H9 (cell line): ENCODE data around the gene FAM217A. TPM values are rescaled to one million over a fixed set of nuclear protein-coding genes. Genes with fewer than 3 reads are reported as not detected.
A peak's percentile ranks its signal among the peaks of the same experiment; 100 is the strongest.

ENCODE experiments used
- DNase-seq: peaks from one replicate; pipeline ENCODE4 v3.0.0-alpha.2; 2017
- H2AFZ ChIP-seq: one replicate; pipeline ENCODE4 v1.6.1; 2013; ENCODE audit warnings: mild to moderate bottlenecking, low read length, control low read depth, moderate library complexity
- H2AK5ac ChIP-seq: 2 replicates; pipeline ENCODE4 v1.6.1; 2013; ENCODE audit warnings: low read length, control low read depth, mixed read lengths; ENCODE audit not compliant: insufficient read length
- H2BK120ac ChIP-seq: one replicate; pipeline ENCODE4 v1.6.1; 2013; ENCODE audit warnings: low read depth, mild to moderate bottlenecking, low read length, control low read depth, inconsistent platforms; ENCODE audit not compliant: poor library complexity, severe bottlenecking
- H2BK12ac ChIP-seq: 2 replicates; pipeline ENCODE4 v1.6.1; 2013; ENCODE audit warnings: low read length, control low read depth, mixed read lengths, low read depth; ENCODE audit not compliant: insufficient read length
- H2BK15ac ChIP-seq: 2 replicates; pipeline ENCODE4 v1.6.1; 2013; ENCODE audit warnings: low read depth, low read length, control low read depth
- H2BK20ac ChIP-seq: one replicate; pipeline ENCODE4 v1.6.1; 2013; ENCODE audit warnings: low read depth, mild to moderate bottlenecking, low read length, control low read depth, inconsistent platforms; ENCODE audit not compliant: poor library complexity, severe bottlenecking
- H2BK5ac ChIP-seq: 2 replicates; pipeline ENCODE4 v1.6.1; 2013; ENCODE audit warnings: low read length, control low read depth, mixed read lengths; ENCODE audit not compliant: insufficient read length
- H3K14ac ChIP-seq: 2 replicates; pipeline ENCODE4 v1.6.1; 2013; ENCODE audit warnings: low read length, control low read depth; ENCODE audit not compliant: insufficient read depth
- H3K18ac ChIP-seq: 2 replicates; pipeline ENCODE4 v1.6.1; 2013; ENCODE audit warnings: low read depth, mild to moderate bottlenecking, mixed read lengths, low read length, control low read depth; ENCODE audit not compliant: insufficient read length
- H3K23ac ChIP-seq: 2 replicates; pipeline ENCODE4 v1.6.1; 2013; ENCODE audit warnings: low read length, control low read depth, mixed read lengths, low read depth; ENCODE audit not compliant: insufficient read length
- H3K23me2 ChIP-seq: 2 replicates; pipeline ENCODE4 v1.6.1; 2013; ENCODE audit warnings: low read depth, mild to moderate bottlenecking, mixed read lengths, low read length, control low read depth; ENCODE audit not compliant: insufficient read length, poor library complexity, severe bottlenecking
- H3K27ac ChIP-seq: 2 replicates; pipeline ENCODE4 v1.5.1; 2013; ENCODE audit warnings: low read length, control low read depth, mixed read lengths, low read depth; ENCODE audit not compliant: insufficient read length
- H3K27me3 ChIP-seq: 2 replicates; pipeline ENCODE4 v1.6.1; 2013; ENCODE audit warnings: low read length, control low read depth, inconsistent platforms; ENCODE audit not compliant: insufficient read depth
- H3K4ac ChIP-seq: 2 replicates; pipeline ENCODE4 v1.6.1; 2013; ENCODE audit warnings: low read depth, mild to moderate bottlenecking, control low read depth, inconsistent platforms, low read length, moderate library complexity
- H3K4me1 ChIP-seq: 2 replicates; pipeline ENCODE4 v1.6.1; 2013; ENCODE audit warnings: low read length, control low read depth, inconsistent platforms; ENCODE audit not compliant: insufficient read depth
- H3K4me2 ChIP-seq: 2 replicates; pipeline ENCODE4 v1.6.1; 2013; ENCODE audit warnings: low read length, control low read depth, mixed read lengths; ENCODE audit not compliant: insufficient read length, insufficient read depth
- H3K56ac ChIP-seq: 2 replicates; pipeline ENCODE4 v1.6.1; 2013; ENCODE audit warnings: low read depth, mild to moderate bottlenecking, mixed read lengths, low read length, control low read depth; ENCODE audit not compliant: insufficient read length
- H3K79me1 ChIP-seq: 2 replicates; pipeline ENCODE4 v1.6.1; 2013; ENCODE audit warnings: low read depth, mild to moderate bottlenecking, moderate library complexity, low read length, control low read depth, inconsistent platforms; ENCODE audit not compliant: insufficient read depth, poor library complexity, severe bottlenecking
- H3K79me2 ChIP-seq: 2 replicates; pipeline ENCODE4 v1.6.1; 2013; ENCODE audit warnings: low read length, control low read depth, inconsistent platforms; ENCODE audit not compliant: insufficient read depth
- H3K9ac ChIP-seq: 2 replicates; pipeline ENCODE4 v1.6.1; 2013; ENCODE audit warnings: low read length, control low read depth, mixed read lengths; ENCODE audit not compliant: insufficient read length; ENCODE audit errors: extremely low read depth
- H3K9me3 ChIP-seq: one replicate; pipeline ENCODE4 v1.6.1; 2013; ENCODE audit warnings: low read depth, low read length, inconsistent platforms; ENCODE audit not compliant: control insufficient read depth
- H3T11ph ChIP-seq: one replicate; pipeline ENCODE4 v1.6.1; 2013; ENCODE audit warnings: mild to moderate bottlenecking, low read length, control low read depth, inconsistent platforms
- H4K20me1 ChIP-seq: one replicate; pipeline ENCODE4 v1.6.1; 2013; ENCODE audit not compliant: control insufficient read depth, insufficient read length, insufficient read depth
- H4K5ac ChIP-seq: 2 replicates; pipeline ENCODE4 v1.6.1; 2013; ENCODE audit warnings: low read depth, mild to moderate bottlenecking, mixed read lengths, low read length, control low read depth; ENCODE audit not compliant: insufficient read length
- H4K8ac ChIP-seq: replicated peaks from 2 replicates; pipeline ENCODE4 v1.6.1; 2013; ENCODE audit warnings: low read length, control low read depth, mixed read lengths, low read depth; ENCODE audit not compliant: insufficient read length
- H4K91ac ChIP-seq: 2 replicates; pipeline ENCODE4 v1.6.1; 2013; ENCODE audit warnings: low read depth, mild to moderate bottlenecking, moderate library complexity, mixed read lengths, low read length, control low read depth; ENCODE audit not compliant: insufficient read length
- H3K27ac Mint-ChIP-seq, 3 experiments: 2 replicates in 2 of 3; 3 replicates in 1 of 3; pipeline ENCODE4 v1.8.0; 2020 to 2021; ENCODE audit warnings: mixed read lengths in 3 of 3, mild to moderate bottlenecking in 1 of 3, moderate library complexity in 1 of 3
- H3K27me3 Mint-ChIP-seq: 2 replicates; pipeline ENCODE4 v1.8.0; 2021; ENCODE audit warnings: low read depth, mild to moderate bottlenecking, moderate library complexity, mixed read lengths
- H3K36me3 Mint-ChIP-seq, 3 experiments: 2 replicates in 2 of 3; 3 replicates in 1 of 3; pipeline ENCODE4 v1.8.0; 2020 to 2021; ENCODE audit warnings: low read depth in 3 of 3, mixed read lengths in 3 of 3; ENCODE audit not compliant: insufficient read depth in 1 of 3
- H3K4me1 Mint-ChIP-seq, 2 experiments: 2 replicates each; pipeline ENCODE4 v1.8.0; 2020; ENCODE audit warnings: mixed read lengths in 2 of 2
- H3K4me3 Mint-ChIP-seq, 2 experiments: 2 replicates in 1 of 2; 3 replicates in 1 of 2; pipeline ENCODE4 v1.8.0; 2020 to 2021; ENCODE audit warnings: mild to moderate bottlenecking in 2 of 2, mixed read lengths in 2 of 2, moderate library complexity in 1 of 2
- H3K9me3 Mint-ChIP-seq, 2 experiments: 2 replicates in 1 of 2; 3 replicates in 1 of 2; pipeline ENCODE4 v1.8.0; 2020; ENCODE audit warnings: mild to moderate bottlenecking in 2 of 2, mixed read lengths in 2 of 2, moderate library complexity in 1 of 2
- CTCF ChIP-seq: fragments of 200-600 bp; sonication (generic); conservative IDR thresholded peaks from 3 replicates; pipeline ENCODE4 v1.8.0; 2021; ENCODE audit warnings: antibody characterized with exemption, mild to moderate bottlenecking
- WGBS: extraction: QIAGEN DNeasy Blood & Tissue Kit; methylation state at CpG from one replicate; pipeline ENCODE4 v1.1.7; 2013; ENCODE audit warnings: missing lambda C conversion rate, low lambda C conversion rate, mixed read lengths; ENCODE audit not compliant: insufficient read length; ENCODE audit errors: extremely low coverage; 5-methylcytosine and 5-hydroxymethylcytosine counted together
- total RNA-seq: library from RNA; stranded (reverse); gene quantifications from 2 replicates; pipeline ENCODE4 v1.2.1, GENCODE V29; 2021

Gene FAM217A
- total RNA-seq, 1 experiment from 2014 or later: not detected

- Histone ChIP-seq H2BK15ac (no peak overlapping the region), H4K91ac (no peak overlapping the region), H4K20me1 (no peaks in the 10 kb centered on the region), H3K4me1 (no peaks in the 10 kb centered on the region), H3K14ac (no peak overlapping the region), H2BK120ac (no peak overlapping the region), H3K27ac (no peak overlapping the region), H3K4me2 (no peak overlapping the region), H3T11ph (no peak overlapping the region), H2AK5ac (no peak overlapping the region), H2AFZ (no peak overlapping the region), H2BK5ac (no peak overlapping the region), H4K5ac (no peak overlapping the region), H2BK12ac (no peak overlapping the region), H3K18ac (no peak overlapping the region), H3K9ac (no peak overlapping the region), H4K8ac (no peak overlapping the region), H3K56ac (no peak overlapping the region), H3K23me2 (peaks cover 3% of the 10 kb centered on the region), H2BK20ac (no peak overlapping the region), H3K4ac (no peak overlapping the region), H3K27me3 (no peaks in the 10 kb centered on the region), H3K23ac (no peak overlapping the region), H3K79me1 (peaks cover 6% of the 10 kb centered on the region), H3K9me3 (no peaks in the 10 kb centered on the region), H3K79me2 (peaks cover 50% of the 10 kb centered on the region)
- H3K27me3 Mint-ChIP-seq: no peaks in the 10 kb centered on the region
- no peak for TF ChIP-seq CTCF
- no peak for DNase-seq
- peak overlapping the region; percentile 98 to 99 for H3K4me3 Mint-ChIP-seq
- H3K27ac Mint-ChIP-seq: 0 out of 7 replicates have a peak overlapping the region, but pooled peaks of 1 of the 3 experiments have one; percentile 29
- no CpG with 5 or more reads among the region's 1 CpG for WGBS
- H3K36me3 Mint-ChIP-seq: peaks cover 4 to 17% (median 7%) of the 10 kb centered on the region in 3 experiments; a peak in 6 of 7 replicates
- peaks cover 41 to 50% of the 10 kb centered on the region in 2 experiments for H3K4me1 Mint-ChIP-seq
- no peaks in the 10 kb centered on the region for H3K9me3 Mint-ChIP-seq
Observed at GRCh38 chr6:4023240-4023639, 55.7 kb downstream of the FAM217A start.
